Chondrocyte (in vitro differentiated cells): ENCODE data around the gene PFKFB3. TPM values are rescaled to one million over a fixed set of nuclear protein-coding genes. Genes with fewer than 3 reads are reported as not detected.
A peak's percentile ranks its signal among the peaks of the same experiment; 100 is the strongest.
"Not testable (repeated sequence)": the region's sequence is repeated elsewhere in the genome, so short reads cannot be mapped to it uniquely, and the experiment has no call there.

Experiments used
- DNase-seq: peaks from one replicate; pipeline ENCODE4 v3.0.0; 2021; ENCODE audit warnings: mixed read lengths, low spot score
- H3K27ac Mint-ChIP-seq: one replicate; pipeline ENCODE4 v1.8.0; 2021; ENCODE audit warnings: mild to moderate bottlenecking, moderate library complexity, mixed read lengths; ENCODE audit not compliant: unreplicated experiment
- H3K27me3 Mint-ChIP-seq: 2 replicates; pipeline ENCODE4 v1.8.0; 2021; ENCODE audit warnings: low read depth, mixed read lengths
- H3K36me3 Mint-ChIP-seq: 2 replicates; pipeline ENCODE4 v1.8.0; 2021; ENCODE audit warnings: low read depth, mixed read lengths
- H3K4me1 Mint-ChIP-seq: 2 replicates; pipeline ENCODE4 v1.8.0; 2021; ENCODE audit warnings: low read depth, mild to moderate bottlenecking, mixed read lengths
- H3K4me3 Mint-ChIP-seq: one replicate; pipeline ENCODE4 v1.8.0; 2021; ENCODE audit warnings: mild to moderate bottlenecking, moderate library complexity, mixed read lengths; ENCODE audit not compliant: unreplicated experiment
- H3K9me3 Mint-ChIP-seq: 2 replicates; pipeline ENCODE4 v1.8.0; 2021; ENCODE audit warnings: low read depth, mixed read lengths
- CTCF ChIP-seq: fragments of 200-600 bp; sonication (generic); IDR thresholded peaks from 2 replicates; pipeline ENCODE4 v1.5.0; 2021; ENCODE audit warnings: antibody characterized with exemption, mild to moderate bottlenecking, moderate library complexity
- total RNA-seq: library from RNA; stranded (reverse); gene quantifications from 3 replicates; pipeline ENCODE4 v1.2.1, GENCODE V29; 2021

PFKFB3 gene
- total RNA-seq, 1 donor from 2014 or later, result 46.5 TPM

GRCh38 chr10:6162589-6163356, 40.0 kb upstream of the PFKFB3 start:
- Mint-ChIP-seq H3K4me1 (peaks cover 32% of the 10 kb centered on the region), H3K9me3 (no peaks in the 10 kb centered on the region), H3K4me3 (peak overlapping the region; percentile 48), H3K27ac (peak overlapping the region; percentile 66), H3K27me3 (no peaks in the 10 kb centered on the region), H3K36me3 (no peaks in the 10 kb centered on the region)
- no peak for DNase-seq
- TF ChIP-seq CTCF, result no peak

- Mint-ChIP-seq H3K9me3 (no peaks in the 10 kb centered on the region), H3K4me1 (peaks cover 30% of the 10 kb centered on the region), H3K27ac (peak overlapping the region; percentile 59), H3K4me3 (peak overlapping the region; percentile 92), H3K36me3 (no peaks in the 10 kb centered on the region), H3K27me3 (no peaks in the 10 kb centered on the region)
- no peak for DNase-seq
- no peak for TF ChIP-seq CTCF
Measured at GRCh38 chr10:6163364-6164270, 39.1 kb upstream of the PFKFB3 start.

- DNase-seq, result no peak
- peak overlapping the region; percentile 51 for H3K27ac Mint-ChIP-seq
- no peaks in the 10 kb centered on the region for H3K36me3 Mint-ChIP-seq
- H3K4me1 Mint-ChIP-seq, result peaks cover 30% of the 10 kb centered on the region
- H3K9me3 Mint-ChIP-seq, result no peaks in the 10 kb centered on the region
- no peak for TF ChIP-seq CTCF
- H3K4me3 Mint-ChIP-seq, result peak overlapping the region; percentile 92
- no peaks in the 10 kb centered on the region for H3K27me3 Mint-ChIP-seq
Measured at GRCh38 chr10:6164271-6165095, 38.2 kb upstream of the PFKFB3 start.

GRCh38 chr10:6165221-6165725, 37.5 kb upstream of the PFKFB3 start:
- Mint-ChIP-seq H3K4me1 (peaks cover 37% of the 10 kb centered on the region), H3K27ac (no peak overlapping the region), H3K4me3 (no peak overlapping the region), H3K9me3 (no peaks in the 10 kb centered on the region), H3K27me3 (no peaks in the 10 kb centered on the region), H3K36me3 (no peaks in the 10 kb centered on the region)
- no peak for DNase-seq
- no peak for TF ChIP-seq CTCF

- not testable (repeated sequence) for H3K4me3 Mint-ChIP-seq, DNase-seq, H3K9me3 Mint-ChIP-seq, H3K36me3 Mint-ChIP-seq, H3K27ac Mint-ChIP-seq, H3K27me3 Mint-ChIP-seq
- peaks cover 42% of the 10 kb centered on the region for H3K4me1 Mint-ChIP-seq
Measured at GRCh38 chr10:6165933-6166332, 36.8 kb upstream of the PFKFB3 start.
